Measurements from ENCODE around the gene VWA7. TPM values are rescaled to one million over a fixed set of nuclear protein-coding genes. Genes with fewer than 3 reads are reported as not detected.
"Not testable (repeated sequence)": the region's sequence is repeated elsewhere in the genome, so short reads cannot be mapped to it uniquely, and the experiment has no call there.

VWA7 gene, protein sequence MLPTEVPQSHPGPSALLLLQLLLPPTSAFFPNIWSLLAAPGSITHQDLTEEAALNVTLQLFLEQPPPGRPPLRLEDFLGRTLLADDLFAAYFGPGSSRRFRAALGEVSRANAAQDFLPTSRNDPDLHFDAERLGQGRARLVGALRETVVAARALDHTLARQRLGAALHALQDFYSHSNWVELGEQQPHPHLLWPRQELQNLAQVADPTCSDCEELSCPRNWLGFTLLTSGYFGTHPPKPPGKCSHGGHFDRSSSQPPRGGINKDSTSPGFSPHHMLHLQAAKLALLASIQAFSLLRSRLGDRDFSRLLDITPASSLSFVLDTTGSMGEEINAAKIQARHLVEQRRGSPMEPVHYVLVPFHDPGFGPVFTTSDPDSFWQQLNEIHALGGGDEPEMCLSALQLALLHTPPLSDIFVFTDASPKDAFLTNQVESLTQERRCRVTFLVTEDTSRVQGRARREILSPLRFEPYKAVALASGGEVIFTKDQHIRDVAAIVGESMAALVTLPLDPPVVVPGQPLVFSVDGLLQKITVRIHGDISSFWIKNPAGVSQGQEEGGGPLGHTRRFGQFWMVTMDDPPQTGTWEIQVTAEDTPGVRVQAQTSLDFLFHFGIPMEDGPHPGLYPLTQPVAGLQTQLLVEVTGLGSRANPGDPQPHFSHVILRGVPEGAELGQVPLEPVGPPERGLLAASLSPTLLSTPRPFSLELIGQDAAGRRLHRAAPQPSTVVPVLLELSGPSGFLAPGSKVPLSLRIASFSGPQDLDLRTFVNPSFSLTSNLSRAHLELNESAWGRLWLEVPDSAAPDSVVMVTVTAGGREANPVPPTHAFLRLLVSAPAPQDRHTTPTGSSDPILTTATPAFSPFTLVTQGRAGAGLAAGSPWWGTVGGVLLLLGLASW
- 1 to 10 TPM; 5.2 to 5.7 TPM for total RNA-seq

DNA sequence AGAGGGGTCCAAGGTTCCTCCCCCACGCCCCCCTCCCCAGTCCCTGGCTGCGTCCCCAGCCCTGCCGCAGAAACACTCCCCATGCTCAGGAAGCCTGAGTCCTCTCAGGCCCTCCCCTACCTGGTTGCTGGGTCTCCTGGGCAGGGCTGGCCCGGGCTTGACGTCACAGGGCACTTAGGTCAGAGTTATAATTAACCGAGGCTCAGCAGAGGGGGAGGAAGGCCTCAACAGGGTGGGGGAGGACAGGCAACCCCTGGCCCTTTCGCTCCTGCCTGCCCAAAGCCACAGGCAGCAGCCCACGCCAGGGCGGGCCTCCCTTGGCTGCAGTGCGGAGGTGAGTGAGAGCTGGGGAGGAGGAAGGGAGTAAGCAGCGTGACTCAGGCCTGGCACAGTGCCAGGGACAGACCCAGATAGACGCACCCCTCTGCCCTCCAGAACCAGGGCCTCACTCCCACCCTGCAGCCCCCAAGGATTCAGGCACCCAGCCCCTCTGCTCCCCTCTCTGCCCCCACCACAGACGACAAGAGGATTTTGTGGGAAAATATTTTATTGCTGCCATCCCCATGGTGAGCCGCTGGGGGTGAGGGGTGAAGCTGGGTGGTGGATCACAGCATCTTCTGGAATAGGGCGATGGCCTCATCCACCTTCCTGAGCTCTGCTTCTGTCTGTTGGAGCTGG, at the start of gene VWA7:
TSS of gene VWA7 (minus strand) at position 340 of the 678 bp plus-strand sequence. CDS start 549 bp downstream, outside the sequence.
- H3K4me1 Mint-ChIP-seq = peaks cover 25% of the 10 kb centered on the region
- ATAC-seq (ENCODE audit: low read depth) = peak; percentile 77
- H3K4me3 Mint-ChIP-seq = peak within 1 kb of the TSS; percentile 69
- POLR2A ChIA-PET = interaction anchor here (0.5 to 2.2 kb wide), 8 partner anchors 10 to 96 kb away, joined by 3 to 7 read pairs (median 4); partner anchors contain the start of genes HSPA1A, HSPA1L, LSM2 and LY6G5C
- peak; percentile 72 for DNase-seq
- peaks cover 1% of the 10 kb centered on the region for H3K36me3 Mint-ChIP-seq
- H3K9me3 Mint-ChIP-seq = no peaks in the 10 kb centered on the region
- H3K27ac Mint-ChIP-seq = peak within 1 kb of the TSS; percentile 87
- H3K27me3 Mint-ChIP-seq = no peaks in the 10 kb centered on the region

GRCh38 chr6:31826793-31827285, 49.7 kb upstream of the VWA7 start:
- POLR2A ChIA-PET = interaction anchor here (0.6 to 2.5 kb wide), 27 partner anchors 9 to 629 kb away, joined by 3 to 29 read pairs (median 4); partner anchors contain the start of genes ABHD16A, BAG6, CLIC1 and CSNK2B
- H3K36me3 Mint-ChIP-seq = peaks cover 8% of the 10 kb centered on the region
- peaks cover 34% of the 10 kb centered on the region for H3K4me1 Mint-ChIP-seq
- H3K27me3 Mint-ChIP-seq = no peaks in the 10 kb centered on the region
- H3K27ac Mint-ChIP-seq = peak overlapping the region; percentile 97
- no peaks in the 10 kb centered on the region for H3K9me3 Mint-ChIP-seq
- DNase-seq = peak; percentile 42
- ATAC-seq (ENCODE audit: low read depth) = peak; percentile 10
- H3K4me3 Mint-ChIP-seq = peak overlapping the region; percentile 92

DNA sequence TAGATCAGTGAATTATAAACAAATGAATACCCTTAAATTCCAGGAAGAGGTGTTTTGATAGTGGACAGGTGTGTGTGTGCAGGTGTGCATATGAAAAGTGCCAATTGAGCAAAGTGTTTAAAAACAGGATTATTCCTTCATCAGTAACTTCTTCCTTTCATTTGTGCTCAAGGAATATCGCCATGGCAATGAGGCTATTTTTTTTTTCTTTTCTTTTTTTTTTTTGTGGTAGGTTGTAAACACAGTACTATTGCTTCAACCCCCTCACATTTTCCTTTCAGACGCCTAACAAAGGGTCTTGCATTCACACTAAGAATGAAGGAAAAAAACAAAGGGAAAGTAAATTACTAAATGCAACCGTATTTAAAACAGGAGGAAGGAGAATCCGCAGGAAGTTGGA, 48.4 kb upstream of the VWA7 start:
- no peak for DNase-seq
- Mint-ChIP-seq H3K27me3 (no peaks in the 10 kb centered on the region), H3K9me3 (no peaks in the 10 kb centered on the region), H3K27ac (peak overlapping the region; percentile 71), H3K36me3 (peaks cover 6% of the 10 kb centered on the region), H3K4me1 (peaks cover 34% of the 10 kb centered on the region), H3K4me3 (peak overlapping the region; percentile 92)
- ATAC-seq (ENCODE audit: low read depth) = no peak
- POLR2A ChIA-PET = interaction anchor here (2.5 kb wide), 1 partner anchor 89 kb away, joined by 29 read pairs; the partner anchor contains the start of gene CLIC1

GRCh38 chr6:31823592-31824196, 46.6 kb upstream of the VWA7 start:
- POLR2A ChIA-PET = interaction anchor here (0.6 to 3.0 kb wide), 6 partner anchors 8 to 160 kb away, joined by 3 to 13 read pairs (median 5); partner anchors contain the start of genes GPANK1, HSPA1A, HSPA1L and LSM2
- not testable (repeated sequence) for H3K27me3 Mint-ChIP-seq; H3K36me3 Mint-ChIP-seq; H3K4me3 Mint-ChIP-seq; H3K27ac Mint-ChIP-seq; H3K9me3 Mint-ChIP-seq; DNase-seq; ATAC-seq (ENCODE audit: low read depth)
- peaks cover 35% of the 10 kb centered on the region for H3K4me1 Mint-ChIP-seq

DNA sequence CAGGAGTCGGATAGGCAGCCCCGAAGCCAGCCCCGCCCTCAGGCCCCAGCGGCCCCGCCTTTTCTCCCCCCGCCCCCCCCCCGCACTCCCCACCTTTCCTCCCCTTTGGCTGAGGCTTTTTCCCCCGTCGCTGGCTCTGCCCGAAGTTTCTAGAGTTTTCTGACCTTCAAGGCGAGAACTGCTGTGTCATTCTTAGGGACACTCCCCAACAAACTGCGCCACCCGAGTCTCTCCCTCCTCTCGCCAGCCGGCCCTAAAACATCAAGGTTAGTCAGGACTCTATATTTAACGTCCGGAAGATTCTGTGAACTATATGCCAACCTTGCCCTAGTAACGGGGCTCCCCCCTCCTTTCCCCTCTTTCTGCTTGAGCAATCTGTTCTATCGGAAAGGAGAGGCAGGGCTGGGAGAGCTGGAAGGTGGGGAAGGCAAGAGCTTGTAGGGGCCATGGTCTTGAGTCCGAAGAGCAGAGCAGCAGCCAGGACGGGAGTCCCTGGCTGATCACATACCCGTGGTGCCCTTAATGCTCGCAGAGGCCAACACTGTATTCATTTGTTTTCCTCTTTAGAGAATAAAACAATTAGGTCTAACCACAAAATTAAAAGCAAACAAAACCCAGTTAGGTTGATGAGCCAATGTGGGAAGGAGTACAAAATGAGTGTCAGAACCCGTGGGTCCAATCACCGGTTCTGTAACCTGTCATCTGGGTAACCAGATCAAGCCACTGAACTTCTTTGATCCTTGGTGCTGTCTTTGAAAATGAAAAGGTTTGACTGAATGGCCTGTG, 45.1 kb upstream of the VWA7 start:
- Mint-ChIP-seq H3K9me3 (no peaks in the 10 kb centered on the region), H3K4me1 (peaks cover 41% of the 10 kb centered on the region), H3K27ac (peak overlapping the region; percentile 96), H3K4me3 (peak overlapping the region; percentile 99), H3K27me3 (no peaks in the 10 kb centered on the region), H3K36me3 (peaks cover 2% of the 10 kb centered on the region)
- DNase-seq (peak; percentile 65), ATAC-seq (ENCODE audit: low read depth) (peak; percentile 23)
- POLR2A ChIA-PET = interaction anchor here (0.6 to 3.0 kb wide), 10 partner anchors 8 to 158 kb away, joined by 3 to 13 read pairs (median 5); partner anchors contain the start of genes GPANK1, LSM2, MPIG6B and MSH5

GRCh38 chr6:31821301-31822035, 44.3 kb upstream of the VWA7 start:
- H3K4me1 Mint-ChIP-seq = peaks cover 35% of the 10 kb centered on the region
- ATAC-seq (ENCODE audit: low read depth) (peak; percentile 31), DNase-seq (peak; percentile 67)
- POLR2A ChIA-PET = interaction anchor here (0.6 to 3.0 kb wide), 5 partner anchors 15 to 83 kb away, joined by 3 to 13 read pairs (median 4); partner anchors contain the start of genes LSM2 and MSH5
- H3K9me3 Mint-ChIP-seq = no peaks in the 10 kb centered on the region
- peaks cover 2% of the 10 kb centered on the region for H3K36me3 Mint-ChIP-seq
- H3K27ac Mint-ChIP-seq = peak overlapping the region; percentile 96
- H3K27me3 Mint-ChIP-seq = no peaks in the 10 kb centered on the region
- peak overlapping the region; percentile 99 for H3K4me3 Mint-ChIP-seq

DNA sequence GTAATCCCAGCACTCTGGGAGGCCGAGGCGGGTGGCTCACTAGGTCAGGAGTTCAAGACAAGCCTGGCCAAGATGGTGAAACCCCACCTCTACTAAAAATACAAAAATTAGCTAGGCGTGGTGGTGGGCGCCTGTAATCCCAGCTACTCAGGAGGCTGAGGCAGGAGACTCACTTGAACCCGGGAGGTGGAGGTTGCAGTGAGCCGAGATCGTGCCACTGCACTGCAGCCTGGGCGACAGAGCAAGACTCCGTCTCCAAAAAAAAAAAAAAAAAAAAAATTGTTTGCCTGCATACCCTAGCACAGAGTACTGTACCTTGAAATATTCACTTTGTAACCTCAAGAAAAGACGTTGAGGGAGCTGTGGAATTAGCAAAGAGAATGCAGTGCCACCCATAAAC, 43.3 kb upstream of the VWA7 start:
- H3K36me3 Mint-ChIP-seq; H3K27me3 Mint-ChIP-seq; H3K27ac Mint-ChIP-seq; DNase-seq; ATAC-seq (ENCODE audit: low read depth); H3K9me3 Mint-ChIP-seq: not testable (repeated sequence)
- Mint-ChIP-seq H3K4me1 (peaks cover 27% of the 10 kb centered on the region), H3K4me3 (peak overlapping the region; percentile 99)
- POLR2A ChIA-PET = interaction anchor here (0.6 to 1.9 kb wide), 5 partner anchors 12 to 177 kb away, joined by 3 to 11 read pairs (median 8); partner anchors contain the start of gene VARS1

- peak overlapping the region; percentile 62 for H3K27ac Mint-ChIP-seq
- H3K4me1 Mint-ChIP-seq = peaks cover 24% of the 10 kb centered on the region
- peaks cover 2% of the 10 kb centered on the region for H3K36me3 Mint-ChIP-seq
- no peak for ATAC-seq (ENCODE audit: low read depth)
- H3K4me3 Mint-ChIP-seq = peak overlapping the region; percentile 18
- no peak for DNase-seq
- H3K9me3 Mint-ChIP-seq = no peaks in the 10 kb centered on the region
- H3K27me3 Mint-ChIP-seq = no peaks in the 10 kb centered on the region
- POLR2A ChIA-PET = interaction anchor here (0.6 to 1.9 kb wide), 7 partner anchors 12 to 166 kb away, joined by 3 to 11 read pairs (median 5); partner anchors contain the start of gene VARS1
Observed at GRCh38 chr6:31819871-31820299, 42.8 kb upstream of the VWA7 start.

- not testable (repeated sequence) for H3K9me3 Mint-ChIP-seq; DNase-seq; ATAC-seq (ENCODE audit: low read depth); H3K27me3 Mint-ChIP-seq; H3K36me3 Mint-ChIP-seq
- H3K27ac Mint-ChIP-seq = peak overlapping the region; percentile 91
- peak overlapping the region; percentile 91 for H3K4me3 Mint-ChIP-seq
- POLR2A ChIA-PET = interaction anchor here (0.6 to 2.0 kb wide), 10 partner anchors 9 to 157 kb away, joined by 3 to 8 read pairs (median 4); partner anchors contain the start of genes C6orf47, CLIC1, DDAH2 and HSPA1B
- peaks cover 30% of the 10 kb centered on the region for H3K4me1 Mint-ChIP-seq
Observed at GRCh38 chr6:31817929-31818511, 40.9 kb upstream of the VWA7 start.

- H3K4me1 Mint-ChIP-seq = peaks cover 25% of the 10 kb centered on the region
- ATAC-seq (ENCODE audit: low read depth) (peak; percentile 37), DNase-seq (peak; percentile 63)
- peak overlapping the region; percentile 91 for H3K27ac Mint-ChIP-seq
- peak overlapping the region; percentile 91 for H3K4me3 Mint-ChIP-seq
- not testable (repeated sequence) for H3K9me3 Mint-ChIP-seq, H3K36me3 Mint-ChIP-seq, H3K27me3 Mint-ChIP-seq
- POLR2A ChIA-PET = interaction anchor here (0.6 to 2.0 kb wide), 10 partner anchors 9 to 156 kb away, joined by 3 to 8 read pairs (median 4); partner anchors contain the start of genes C6orf47, CLIC1, DDAH2 and HSPA1B
Observed at GRCh38 chr6:31817133-31817928, 40.2 kb upstream of the VWA7 start.
